ENCODE measurements around the gene SMPX. TPM values are rescaled to one million over a fixed set of nuclear protein-coding genes. Genes with fewer than 3 reads are reported as not detected.

Gene SMPX
- total RNA-seq, 2 donors from 2014 or later: 372 to 401 TPM

DNA sequence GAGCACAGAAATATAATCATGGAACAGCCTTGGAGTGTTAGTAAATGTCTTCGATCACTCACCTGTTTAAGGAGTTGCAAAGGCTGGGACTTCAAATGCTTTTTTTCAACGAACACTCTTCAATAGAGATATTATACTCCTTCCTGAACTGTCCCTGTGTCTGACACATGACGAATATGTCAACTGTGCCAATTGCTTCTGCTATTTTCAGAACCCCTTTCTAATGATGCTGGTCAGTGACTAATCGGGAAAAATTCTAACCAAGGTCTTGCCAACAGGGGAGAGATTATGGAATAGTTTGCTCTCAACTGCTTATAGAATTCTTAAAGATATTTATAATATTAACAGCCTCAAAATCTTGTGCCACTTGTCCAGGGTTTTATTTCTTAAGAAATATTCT, 91.2 kb downstream of the SMPX start:
- DNase-seq: no peak
- intact Hi-C loops (cut with DNase I): no loop called here
- peak; percentile 51 to 60 for ATAC-seq

- peak in 1 of 2 donors; percentile 44 for ATAC-seq
- intact Hi-C loops (cut with DNase I): no loop called here
- no peak for DNase-seq
These were observed 91.7 kb downstream of the SMPX start for GRCh38 chrX:21666252-21666651.

- DNase-seq (no peak), ATAC-seq (no peak)
- intact Hi-C loops (cut with DNase I): no loop called here
These were observed 95.2 kb downstream of the SMPX start for GRCh38 chrX:21662761-21663160.

GRCh38 chrX:21661316-21661715, 96.6 kb downstream of the SMPX start:
- no peak for ATAC-seq
- intact Hi-C loops (cut with DNase I): no loop called here
- no peak for DNase-seq

DNA sequence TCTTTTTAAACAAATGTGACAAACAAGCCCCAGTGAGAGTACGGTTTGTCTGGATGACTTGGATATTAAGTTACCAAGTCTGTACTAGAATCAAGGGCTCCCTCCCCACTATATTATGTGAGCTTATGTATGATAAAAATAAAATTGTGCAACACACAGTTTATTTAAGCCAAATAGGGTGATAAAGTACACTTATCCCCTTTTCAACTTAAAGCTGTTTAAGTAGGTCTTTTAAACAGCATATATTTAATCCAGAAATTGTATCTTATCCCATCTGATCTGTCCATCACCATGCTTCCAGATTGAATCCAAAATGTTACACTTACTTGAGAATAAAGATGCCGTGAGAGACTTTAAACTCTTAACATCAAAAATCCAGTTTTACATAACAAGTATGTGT, 97.8 kb downstream of the SMPX start:
- ATAC-seq (no peak), DNase-seq (no peak)
- intact Hi-C loops (cut with DNase I): no loop called here

GRCh38 chrX:21659320-21659719, 98.6 kb downstream of the SMPX start:
- no peak for ATAC-seq
- intact Hi-C loops (cut with DNase I): no loop called here
- DNase-seq: no peak

GRCh38 chrX:21658746-21659145, 99.2 kb downstream of the SMPX start:
- DNase-seq (no peak), ATAC-seq (peak in 1 of 2 donors; percentile 14)
- intact Hi-C loops (cut with DNase I): no loop called here

- ATAC-seq (peak; percentile 63 to 78), DNase-seq (no peak)
- intact Hi-C loops (cut with DNase I): no loop called here
These were observed 99.7 kb downstream of the SMPX start, which contains the start of gene KLHL34 for GRCh38 chrX:21658152-21658737. KLHL34 (minus strand) TSS chrX:21658330; CDS start chrX:21657788, 542 bp downstream.

DNA sequence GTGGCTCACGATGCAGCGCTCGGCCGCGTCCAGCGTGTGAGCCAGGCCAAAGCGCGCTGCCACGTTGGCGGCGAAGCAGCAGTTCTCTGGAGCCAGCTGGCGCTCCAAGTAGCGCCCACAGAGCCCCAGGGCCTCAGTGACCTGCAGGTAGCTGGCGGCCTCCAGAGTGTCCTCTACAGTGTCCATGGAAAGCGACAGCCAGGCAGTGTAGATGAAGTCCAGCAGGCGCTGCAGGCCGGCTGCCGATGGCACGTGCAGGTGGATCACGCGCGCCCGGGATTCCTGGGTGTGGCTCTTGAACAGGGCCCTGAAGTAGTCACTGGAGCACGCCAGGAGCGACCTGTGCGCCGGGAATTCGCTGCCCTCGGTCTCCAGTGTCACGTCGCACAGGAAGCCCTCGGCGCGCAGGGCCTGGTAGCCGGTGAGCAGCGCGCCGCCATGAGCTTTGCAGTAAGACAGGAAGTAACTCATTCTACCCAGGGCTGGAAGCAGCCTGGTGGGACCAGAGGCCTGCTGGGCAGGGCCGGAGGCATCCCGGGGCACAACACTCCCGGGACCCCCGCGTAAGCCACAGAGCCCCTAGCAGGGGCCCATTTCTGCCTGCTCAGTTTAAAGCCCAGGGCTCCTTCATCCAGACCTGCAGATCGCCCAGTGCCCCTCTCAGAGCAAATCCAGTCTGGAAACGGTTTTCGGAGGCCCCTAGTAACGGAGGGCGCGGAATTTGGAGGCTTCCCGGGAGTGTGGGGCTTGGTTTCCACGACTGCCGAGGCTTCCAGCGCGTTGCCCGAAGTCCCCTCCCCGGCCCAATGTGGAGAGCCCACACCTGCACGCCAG, 100.4 kb downstream of the SMPX start:
- intact Hi-C loops (cut with DNase I): no loop called here
- no peak for DNase-seq
- ATAC-seq: peak in 1 of 2 donors; percentile 7

GRCh38 chrX:21656587-21657317, 101.2 kb downstream of the SMPX start:
- DNase-seq (no peak), ATAC-seq (no peak)
- intact Hi-C loops (cut with DNase I): no loop called here

Other genes starting within 250 kb of the SMPX start
- 1 to 10 TPM; 1.3 to 1.6 TPM for gene KLHL34, start 99.8 kb downstream of the SMPX start, total RNA-seq
- 10 to 100 TPM in 1 of 2 donors, 1 to 10 TPM in 1; 8.8 to 12.5 TPM for gene MBTPS2, start 81.5 kb upstream of the SMPX start, total RNA-seq
- gene YY2, start 97.9 kb upstream of the SMPX start, total RNA-seq: under 1 TPM; 0.35 to 0.79 TPM
- gene SMS, start 182.6 kb upstream of the SMPX start, total RNA-seq: 10 to 100 TPM; 49.0 to 64.7 TPM

Data from left cardiac atrium (tissue), 4 donors.